ENCODE data around the gene LARP1B.

DNA sequence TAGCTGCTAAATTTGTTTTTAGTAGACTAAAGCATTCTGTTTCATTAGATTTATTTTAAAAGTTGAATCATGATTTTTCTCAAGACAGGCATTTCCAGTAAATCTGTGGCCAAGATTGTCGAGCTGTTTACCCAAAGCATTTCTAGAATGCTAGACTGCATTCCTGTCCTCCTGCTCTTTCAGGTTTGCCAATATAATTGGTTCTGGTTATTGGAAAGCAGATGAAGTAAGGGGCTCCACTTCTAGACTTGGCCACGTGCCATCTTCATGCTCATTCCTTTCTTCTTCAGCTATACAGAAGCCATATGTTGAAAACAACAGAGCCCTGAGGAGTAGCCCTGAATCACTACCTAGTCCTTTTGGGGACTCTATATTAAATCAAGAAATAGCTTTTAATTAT is 164.0 kb downstream of the LARP1B start:
- no peak for TF ChIP-seq POLR2A (IDR thresholded peaks at IDR 0.05)
- TF ChIP-seq, protein P1, sequence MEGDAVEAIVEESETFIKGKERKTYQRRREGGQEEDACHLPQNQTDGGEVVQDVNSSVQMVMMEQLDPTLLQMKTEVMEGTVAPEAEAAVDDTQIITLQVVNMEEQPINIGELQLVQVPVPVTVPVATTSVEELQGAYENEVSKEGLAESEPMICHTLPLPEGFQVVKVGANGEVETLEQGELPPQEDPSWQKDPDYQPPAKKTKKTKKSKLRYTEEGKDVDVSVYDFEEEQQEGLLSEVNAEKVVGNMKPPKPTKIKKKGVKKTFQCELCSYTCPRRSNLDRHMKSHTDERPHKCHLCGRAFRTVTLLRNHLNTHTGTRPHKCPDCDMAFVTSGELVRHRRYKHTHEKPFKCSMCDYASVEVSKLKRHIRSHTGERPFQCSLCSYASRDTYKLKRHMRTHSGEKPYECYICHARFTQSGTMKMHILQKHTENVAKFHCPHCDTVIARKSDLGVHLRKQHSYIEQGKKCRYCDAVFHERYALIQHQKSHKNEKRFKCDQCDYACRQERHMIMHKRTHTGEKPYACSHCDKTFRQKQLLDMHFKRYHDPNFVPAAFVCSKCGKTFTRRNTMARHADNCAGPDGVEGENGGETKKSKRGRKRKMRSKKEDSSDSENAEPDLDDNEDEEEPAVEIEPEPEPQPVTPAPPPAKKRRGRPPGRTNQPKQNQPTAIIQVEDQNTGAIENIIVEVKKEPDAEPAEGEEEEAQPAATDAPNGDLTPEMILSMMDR (IDR thresholded peaks at IDR 0.05), result no peak
